ENCODE results near the gene SNX10.

GRCh38 chr7:26375726-26376174 lies 84.1 kb downstream of the SNX10 start:
- TF ChIP-seq GATA3 (IDR thresholded peaks at IDR 0.05; ENCODE audit: low read depth, low read length) (no peak), GATA2 (IDR thresholded peaks at IDR 0.05; ENCODE audit: low read depth, low read length) (no peak)

Measured in SH-SY5Y (cell line).